T47D (cell line): ENCODE measurements around the gene BRSK1.

Experiments
- DNase-seq, 2 experiments: peaks; one replicate each; pipeline versions ENCODE4 v3.0.0 to v3.0.0-alpha.2; 2011 to 2012; ENCODE audit warnings: low read depth in 1 of 2, low spot score in 1 of 2
- JUND ChIP-seq: IDR thresholded peaks from 2 replicates; pipeline ENCODE4 v1.6.1; 2012; ENCODE audit warnings: low read depth
- in situ Hi-C: cut with HindIII; loops from 2 replicates; pipeline ENCODE4 v1.10.0; 2016; ENCODE audit warnings: low sequenced_read_pairs, low pct_unique_long_range_greater_than_20kb

The BRSK1 gene

DNA sequence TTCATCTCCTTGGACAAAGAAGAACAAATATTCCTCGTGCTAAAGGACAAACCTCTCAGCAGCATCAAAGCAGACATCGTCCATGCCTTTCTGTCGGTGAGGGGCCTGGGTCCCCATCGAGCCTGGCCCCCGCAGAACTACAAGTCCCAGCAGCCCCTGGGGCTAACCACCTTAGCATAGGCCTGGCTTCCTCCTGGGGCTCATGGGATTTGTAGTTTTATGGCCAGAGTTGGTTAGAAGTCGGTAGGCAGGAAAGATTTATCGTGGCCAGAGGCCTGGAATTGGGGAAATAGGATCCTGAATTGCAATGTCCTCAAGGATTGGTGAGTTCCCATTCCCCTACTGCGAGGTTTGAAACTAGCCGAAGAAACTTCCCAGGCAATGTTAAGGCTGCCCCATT, 21.7 kb downstream of the BRSK1 start:
- peak; percentile 50 to 57 for DNase-seq
- TF ChIP-seq JUND, result no peak
- in situ Hi-C loops, result no loop called here

DNA sequence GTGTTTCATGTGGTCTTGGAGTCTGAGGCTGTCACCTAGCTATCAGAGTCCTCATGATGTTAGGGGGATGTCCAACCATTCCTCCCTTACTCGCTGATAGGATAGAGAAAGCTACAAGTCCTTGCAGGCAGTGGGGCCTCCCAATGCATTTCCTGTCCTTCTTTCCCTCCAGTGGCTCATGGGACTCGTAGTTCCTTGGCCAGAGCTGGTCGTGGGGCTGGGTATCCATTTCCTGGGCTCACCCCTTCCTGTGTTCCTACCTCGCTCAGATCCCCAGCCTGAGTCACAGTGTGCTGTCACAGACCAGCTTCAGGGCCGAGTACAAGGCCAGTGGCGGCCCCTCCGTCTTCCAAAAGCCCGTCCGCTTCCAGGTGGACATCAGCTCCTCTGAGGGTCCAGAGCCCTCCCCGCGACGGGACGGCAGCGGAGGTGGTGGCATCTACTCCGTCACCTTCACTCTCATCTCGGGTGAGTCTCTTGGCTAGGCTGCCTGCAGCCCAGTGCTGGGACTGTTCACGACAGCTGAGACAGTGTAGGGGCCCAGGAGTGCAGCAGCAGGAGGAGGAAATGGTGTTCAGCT, 22.3 kb downstream of the BRSK1 start:
- no peak for TF ChIP-seq JUND
- no peak for DNase-seq
- in situ Hi-C loops, result no loop called here

DNA sequence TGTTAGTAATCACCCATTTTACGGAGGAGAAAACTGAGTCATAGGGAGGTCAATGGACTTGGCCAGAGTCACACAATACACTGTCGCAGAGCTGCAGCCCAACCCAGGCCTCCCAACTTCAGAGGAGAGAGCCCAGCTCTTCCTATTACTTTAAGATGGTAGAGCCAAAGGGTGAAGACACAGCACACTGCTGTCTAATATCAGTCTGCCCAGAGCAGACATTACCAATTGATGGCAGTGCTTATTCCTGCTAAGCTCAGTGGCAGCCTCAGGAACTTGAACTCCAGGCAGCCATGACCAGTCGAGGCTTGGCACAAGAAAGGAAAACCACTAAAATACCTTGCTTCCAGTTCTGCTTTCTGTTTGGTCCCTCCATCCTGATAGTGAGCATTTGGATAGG, 22.9 kb downstream of the BRSK1 start:
- no peak for TF ChIP-seq JUND

DNA sequence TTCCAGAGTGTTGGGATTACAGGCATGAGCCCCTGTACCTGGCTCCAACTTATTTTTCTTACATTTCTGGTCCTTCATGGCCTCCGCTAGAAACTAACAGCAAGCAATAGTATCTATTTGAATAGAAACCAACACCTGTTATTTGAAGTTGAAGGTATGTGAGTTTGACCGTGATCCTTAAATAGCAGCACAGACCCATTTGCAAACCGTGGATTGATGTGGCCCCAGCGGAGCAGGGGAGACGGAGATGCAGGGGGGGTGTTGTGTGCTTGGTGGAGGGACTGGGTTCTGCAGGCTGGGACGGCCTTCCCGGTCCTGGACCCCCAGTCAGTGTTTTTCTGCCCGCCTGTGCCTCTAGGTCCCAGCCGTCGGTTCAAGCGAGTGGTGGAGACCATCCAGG, 24.5 kb downstream of the BRSK1 start:
- DNase-seq, result no peak
- no peak for TF ChIP-seq JUND
- in situ Hi-C loops, result no loop called here

More for the DNA sequence above, 22.9 kb downstream of the BRSK1 start:
- no peak for DNase-seq
- in situ Hi-C loops, result no loop called here

DNA sequence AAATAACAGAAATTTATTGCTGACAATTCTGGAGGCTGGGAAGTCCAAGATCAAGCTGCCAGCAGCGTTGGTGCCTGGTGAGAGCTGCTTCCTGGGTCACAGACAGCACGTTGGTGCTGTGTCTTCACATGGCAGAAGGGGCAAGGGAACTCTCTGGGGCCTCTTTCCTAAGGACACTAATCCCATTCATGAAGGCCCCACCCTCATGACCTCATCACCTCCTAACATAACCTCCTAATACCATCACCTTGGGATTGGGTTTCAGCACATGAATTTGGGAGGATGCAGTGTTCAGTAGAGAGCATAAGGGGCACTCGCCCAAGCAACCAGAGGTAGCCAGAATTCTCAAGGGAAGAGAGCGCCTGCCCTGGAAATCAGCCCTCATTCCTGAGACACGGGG, 25.7 kb downstream of the BRSK1 start:
- TF ChIP-seq JUND, result no peak
- in situ Hi-C loops, result no loop called here
- DNase-seq, result no peak

DNA sequence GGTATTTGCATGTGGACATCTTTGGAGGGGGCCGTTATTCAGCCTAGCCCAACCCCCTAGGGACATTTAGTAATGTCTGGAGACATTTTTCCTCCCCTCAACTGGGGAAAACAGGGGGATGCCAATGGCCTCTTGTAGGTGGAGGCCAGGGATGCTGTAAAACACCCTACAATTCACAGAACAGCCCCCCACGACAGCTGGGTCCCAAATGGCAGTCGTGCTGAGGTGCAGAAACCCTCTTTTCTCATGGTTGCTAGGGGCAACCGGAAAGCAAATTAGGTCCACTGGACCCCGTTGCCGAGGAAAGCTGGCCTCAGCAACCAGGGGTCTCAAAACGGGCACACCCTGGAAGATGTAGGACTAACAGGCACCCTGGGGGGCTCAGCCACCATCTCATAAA, 26.7 kb downstream of the BRSK1 start:
- in situ Hi-C loops, result no loop called here

DNA sequence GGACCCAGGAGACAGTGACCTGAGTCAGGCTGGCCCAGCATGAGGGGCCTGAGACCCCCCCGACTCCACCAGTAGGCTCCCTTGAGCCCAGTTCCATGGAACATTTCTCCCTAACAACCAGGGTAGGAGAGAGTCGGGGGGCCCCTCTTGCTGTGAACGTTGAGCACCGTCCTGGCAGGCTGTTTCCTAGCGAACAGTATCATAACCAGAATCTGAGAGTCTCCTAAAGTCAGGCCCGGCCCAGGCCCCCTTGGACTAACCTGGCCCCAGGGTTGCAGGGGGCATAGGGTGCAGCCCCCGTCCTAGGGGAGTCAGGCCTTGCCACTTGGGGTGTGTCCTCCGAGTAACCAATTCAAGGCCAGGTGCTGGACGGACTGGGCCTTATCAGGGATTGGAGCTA, 27.6 kb downstream of the BRSK1 start:
- in situ Hi-C loops, result no loop called here
- no peak for DNase-seq
- no peak for TF ChIP-seq JUND

More for the DNA sequence above, 26.7 kb downstream of the BRSK1 start:
- DNase-seq, result no peak
- no peak for TF ChIP-seq JUND

DNA sequence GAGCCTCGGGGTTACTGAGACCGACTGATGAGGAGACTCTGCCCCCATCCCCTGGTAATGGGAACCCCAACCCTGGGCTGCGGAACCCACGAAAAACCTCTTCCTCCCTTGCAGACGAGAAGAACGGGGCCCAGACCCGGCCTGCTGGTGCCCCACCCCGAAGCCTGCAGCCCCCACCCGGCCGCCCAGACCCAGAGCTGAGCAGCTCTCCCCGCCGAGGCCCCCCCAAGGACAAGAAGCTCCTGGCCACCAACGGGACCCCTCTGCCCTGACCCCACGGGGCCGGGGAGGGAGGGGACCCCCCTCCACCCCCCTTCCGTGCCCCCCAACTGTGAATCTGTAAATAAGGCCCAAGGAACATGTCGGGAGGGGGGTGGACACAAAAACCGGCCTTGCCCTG, 28.0 kb downstream of the BRSK1 start:
- no peak for DNase-seq
- in situ Hi-C loops, result no loop called here
- no peak for TF ChIP-seq JUND

DNA sequence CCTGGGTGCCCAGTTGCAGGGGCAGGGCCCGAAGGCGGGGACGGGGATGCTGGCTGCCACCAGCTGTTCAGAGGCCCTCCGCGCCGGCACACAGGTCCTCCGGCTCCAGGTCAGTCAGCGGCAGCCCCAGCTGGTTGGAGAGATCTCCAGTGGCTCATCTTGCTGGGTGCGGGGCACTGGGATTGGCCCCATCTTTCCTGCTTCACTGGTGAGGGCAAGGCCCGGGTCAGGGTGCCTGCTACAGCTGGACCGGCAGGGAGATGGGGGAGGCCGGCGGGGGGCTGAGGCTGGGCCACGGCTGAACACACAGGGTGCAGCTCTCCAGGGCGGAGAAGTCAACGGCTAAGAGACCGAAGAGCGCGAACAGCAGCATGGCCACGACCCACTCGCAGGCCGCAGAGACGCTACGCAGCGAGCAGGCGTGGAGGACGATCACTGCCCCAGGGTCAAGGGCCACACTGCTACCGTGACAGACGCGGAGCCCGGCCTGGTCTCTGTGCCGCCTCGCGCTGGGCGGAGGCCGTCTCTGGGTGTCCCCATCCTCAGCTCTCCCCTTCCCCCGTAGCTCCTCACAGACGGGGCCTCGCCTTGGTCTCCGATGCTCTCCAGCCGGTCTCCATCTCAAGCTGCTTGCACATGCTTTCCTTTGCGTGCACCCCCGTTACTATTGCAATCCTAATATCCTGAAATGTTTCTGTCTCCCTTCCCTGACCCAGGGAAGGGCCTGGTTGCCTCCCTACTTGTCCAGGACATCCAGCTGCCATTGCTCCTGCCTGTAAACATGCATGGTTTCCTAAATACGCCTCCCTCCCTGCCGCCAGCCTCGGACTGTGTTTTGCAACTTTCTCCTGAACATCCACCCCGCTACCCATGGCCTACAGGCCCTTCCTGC, 29.1 kb downstream of the BRSK1 start:
- no peak for TF ChIP-seq JUND
- in situ Hi-C loops, result no loop called here
- DNase-seq, result no peak

DNA sequence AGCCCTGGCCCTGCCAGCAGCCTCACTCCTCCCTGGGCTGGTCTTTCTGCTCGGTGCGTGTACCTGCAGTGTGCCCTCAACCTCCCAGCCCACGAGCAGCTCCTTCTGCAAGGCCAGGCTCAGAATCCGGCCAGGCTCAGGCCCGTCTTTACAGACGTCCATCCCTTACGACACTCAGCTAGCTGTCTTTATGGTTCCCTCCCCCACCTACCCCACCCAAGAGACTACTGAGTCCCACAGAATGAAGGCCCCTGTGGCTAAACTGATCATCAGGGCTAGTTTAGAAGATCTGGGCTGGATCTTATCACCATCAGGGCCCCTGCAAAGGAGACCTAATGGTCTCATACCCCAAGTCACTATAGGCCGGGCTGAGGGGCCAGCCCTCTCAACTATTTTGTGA, 30.6 kb downstream of the BRSK1 start:
- in situ Hi-C loops, result no loop called here
- TF ChIP-seq JUND, result no peak
- DNase-seq, result no peak

DNA sequence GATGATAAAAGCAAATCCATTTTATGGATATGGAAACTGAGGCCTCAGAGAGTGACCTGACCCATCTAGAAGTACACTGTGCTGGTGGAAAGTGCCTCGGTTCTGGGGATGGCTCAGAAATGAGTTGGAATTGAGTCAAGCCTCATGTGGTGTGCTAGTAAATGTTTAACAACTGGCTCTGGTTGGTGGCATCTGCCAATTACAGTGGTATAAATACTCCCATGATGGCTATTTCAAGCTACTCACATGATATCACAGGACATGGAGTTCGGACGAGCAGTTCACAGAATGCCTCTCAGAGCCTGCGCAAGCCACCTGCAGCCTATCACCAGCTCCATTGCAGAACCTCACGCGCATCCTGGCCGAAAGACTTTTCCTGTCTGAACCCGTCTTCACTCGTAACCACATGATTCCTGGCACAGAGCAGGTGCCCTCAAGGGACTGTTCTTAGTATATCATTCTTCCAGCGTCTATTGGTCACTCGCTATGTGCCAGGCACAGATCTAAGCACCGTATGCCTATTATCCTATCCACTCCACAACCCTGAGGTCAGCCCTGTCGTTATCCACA, 32.2 kb downstream of the BRSK1 start:
- no peak for DNase-seq
- no peak for TF ChIP-seq JUND
- in situ Hi-C loops, result no loop called here

DNA sequence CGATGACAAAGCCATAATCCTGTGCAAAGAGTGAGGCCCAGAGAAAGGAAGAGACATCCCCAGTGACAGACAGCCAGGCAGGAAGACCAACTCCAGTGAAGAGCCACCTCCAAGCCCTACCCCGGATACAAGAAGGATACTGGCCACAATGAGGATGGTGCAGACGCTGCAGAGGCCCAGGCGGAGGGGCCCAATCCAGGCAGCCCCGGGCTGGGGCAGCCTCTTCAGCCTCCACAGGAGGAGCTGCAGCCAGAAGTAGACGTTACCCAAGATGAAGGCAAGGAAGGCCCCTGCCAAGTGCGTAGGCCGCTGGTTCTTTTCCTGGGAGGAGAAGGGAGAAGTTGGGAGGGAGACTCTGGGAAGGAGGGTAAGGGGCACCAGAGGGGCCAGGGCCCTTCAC, 32.8 kb downstream of the BRSK1 start:
- DNase-seq, result no peak
- TF ChIP-seq JUND, result no peak
- in situ Hi-C loops, result no loop called here

DNA sequence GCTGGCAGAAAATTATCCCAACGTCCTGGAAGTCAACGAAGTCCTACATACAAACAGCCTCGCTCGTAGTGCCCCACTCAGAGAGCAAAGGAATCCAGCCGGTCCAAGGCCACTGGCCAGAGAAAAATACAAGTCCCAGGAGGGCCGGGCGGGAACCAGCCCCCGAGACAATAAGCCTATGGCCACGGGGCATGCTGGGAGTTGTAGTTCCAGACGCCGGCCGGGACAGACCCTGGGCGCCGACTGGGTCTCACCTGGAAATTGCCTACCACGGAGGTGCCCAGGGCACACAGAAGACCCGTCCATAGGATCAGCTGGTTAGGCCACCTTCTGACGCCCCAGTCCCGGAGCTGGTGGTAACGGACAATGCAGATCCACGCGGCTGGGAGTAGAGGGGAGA, 36.0 kb downstream of the BRSK1 start:
- TF ChIP-seq JUND, result no peak
- no peak for DNase-seq
- in situ Hi-C loops, result no loop called here
